Endothelial cell (in vitro differentiated cells): Measurements from ENCODE around the gene ARSH. TPM values are rescaled to one million over a fixed set of nuclear protein-coding genes. Genes with fewer than 3 reads are reported as not detected.
A peak's percentile ranks its signal among the peaks of the same experiment; 100 is the strongest.

ENCODE experiments used
- DNase-seq: peaks from one replicate; pipeline ENCODE4 v3.0.0; 2021; ENCODE audit warnings: low spot score
- H3K27ac Mint-ChIP-seq: one replicate; pipeline ENCODE4 v1.8.0; 2021; ENCODE audit warnings: mixed read lengths, inconsistent platforms; ENCODE audit not compliant: unreplicated experiment
- H3K27me3 Mint-ChIP-seq: one replicate; pipeline ENCODE4 v1.8.0; 2021; ENCODE audit warnings: mild to moderate bottlenecking, moderate library complexity, mixed read lengths, inconsistent platforms; ENCODE audit not compliant: unreplicated experiment
- H3K36me3 Mint-ChIP-seq: one replicate; pipeline ENCODE4 v1.8.0; 2021; ENCODE audit warnings: mild to moderate bottlenecking, low read depth, mixed read lengths, inconsistent platforms; ENCODE audit not compliant: unreplicated experiment
- H3K4me1 Mint-ChIP-seq: one replicate; pipeline ENCODE4 v1.8.0; 2021; ENCODE audit warnings: mild to moderate bottlenecking, mixed read lengths, inconsistent platforms; ENCODE audit not compliant: unreplicated experiment
- H3K4me3 Mint-ChIP-seq: one replicate; pipeline ENCODE4 v1.8.0; 2021; ENCODE audit warnings: mild to moderate bottlenecking, mixed read lengths, inconsistent platforms; ENCODE audit not compliant: unreplicated experiment
- H3K9me3 Mint-ChIP-seq: one replicate; pipeline ENCODE4 v1.8.0; 2021; ENCODE audit warnings: mixed read lengths, inconsistent platforms; ENCODE audit not compliant: unreplicated experiment
- total RNA-seq: library from RNA; stranded (reverse); fragmentation: NEBNext Ultra II Directional; extraction: Animal tissue kit (Norgen Biotek cat#: 25700); gene quantifications from one replicate; pipeline ENCODE4 v1.2.1, GENCODE V29; 2021; ENCODE audit not compliant: unreplicated experiment
- TF ChIP-seq, protein P1 (sequence below): fragments of 200-600 bp; sonication (generic); IDR thresholded peaks from one replicate; pipeline ENCODE4 v1.5.0; 2021; ENCODE audit warnings: antibody characterized with exemption; ENCODE audit not compliant: unreplicated experiment

ARSH gene
- total RNA-seq, 1 donor from 2014 or later: not detected

DNA sequence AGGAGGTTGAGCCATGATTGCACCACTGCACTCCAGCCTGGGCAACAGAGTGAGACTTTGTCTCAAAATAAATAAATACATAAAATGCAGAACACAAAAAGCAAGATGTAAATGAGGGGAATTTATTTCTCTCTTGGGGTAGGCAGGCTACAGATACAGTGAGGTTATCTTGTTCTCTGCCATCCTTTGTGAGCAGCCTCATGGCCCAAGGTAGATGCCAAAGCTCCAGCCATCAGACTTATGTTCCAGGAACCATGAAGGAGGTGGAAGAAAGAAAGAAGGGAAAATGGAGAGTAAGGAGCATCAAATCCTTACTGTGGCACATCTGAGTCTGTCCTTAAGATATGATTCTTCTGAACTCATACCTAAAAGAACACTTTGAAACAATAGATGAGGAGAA is 11.1 kb downstream of the ARSH start:
- H3K27me3 Mint-ChIP-seq: peaks cover 1% of the 10 kb centered on the region
- H3K9me3 Mint-ChIP-seq: no peaks in the 10 kb centered on the region
- H3K27ac Mint-ChIP-seq: no peak overlapping the region
- DNase-seq: no peak
- H3K4me1 Mint-ChIP-seq: no peaks in the 10 kb centered on the region
- no peaks in the 10 kb centered on the region for H3K36me3 Mint-ChIP-seq
- H3K4me3 Mint-ChIP-seq: no peak overlapping the region
- TF ChIP-seq, protein P1, sequence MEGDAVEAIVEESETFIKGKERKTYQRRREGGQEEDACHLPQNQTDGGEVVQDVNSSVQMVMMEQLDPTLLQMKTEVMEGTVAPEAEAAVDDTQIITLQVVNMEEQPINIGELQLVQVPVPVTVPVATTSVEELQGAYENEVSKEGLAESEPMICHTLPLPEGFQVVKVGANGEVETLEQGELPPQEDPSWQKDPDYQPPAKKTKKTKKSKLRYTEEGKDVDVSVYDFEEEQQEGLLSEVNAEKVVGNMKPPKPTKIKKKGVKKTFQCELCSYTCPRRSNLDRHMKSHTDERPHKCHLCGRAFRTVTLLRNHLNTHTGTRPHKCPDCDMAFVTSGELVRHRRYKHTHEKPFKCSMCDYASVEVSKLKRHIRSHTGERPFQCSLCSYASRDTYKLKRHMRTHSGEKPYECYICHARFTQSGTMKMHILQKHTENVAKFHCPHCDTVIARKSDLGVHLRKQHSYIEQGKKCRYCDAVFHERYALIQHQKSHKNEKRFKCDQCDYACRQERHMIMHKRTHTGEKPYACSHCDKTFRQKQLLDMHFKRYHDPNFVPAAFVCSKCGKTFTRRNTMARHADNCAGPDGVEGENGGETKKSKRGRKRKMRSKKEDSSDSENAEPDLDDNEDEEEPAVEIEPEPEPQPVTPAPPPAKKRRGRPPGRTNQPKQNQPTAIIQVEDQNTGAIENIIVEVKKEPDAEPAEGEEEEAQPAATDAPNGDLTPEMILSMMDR: no peak

DNA sequence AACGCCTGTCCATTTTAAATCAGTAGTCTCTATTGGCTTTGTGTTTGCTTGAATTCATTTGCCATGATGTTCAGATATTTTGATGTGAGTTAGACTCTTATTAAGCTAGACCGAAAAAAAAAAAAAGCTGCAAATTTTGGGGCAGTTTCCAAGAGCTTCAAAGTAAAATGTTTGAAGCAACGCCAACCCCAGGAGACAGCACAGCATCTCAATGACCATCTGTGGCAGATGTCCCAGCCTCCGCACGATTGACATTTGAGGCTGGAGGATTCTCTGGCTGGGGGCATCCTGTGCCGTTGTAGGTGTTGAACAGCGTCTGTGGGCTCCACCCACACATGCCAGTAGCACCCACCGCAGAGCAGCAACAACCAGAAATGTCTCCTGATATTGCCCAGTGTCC is 17.8 kb downstream of the ARSH start:
- no peaks in the 10 kb centered on the region for H3K36me3 Mint-ChIP-seq

DNA sequence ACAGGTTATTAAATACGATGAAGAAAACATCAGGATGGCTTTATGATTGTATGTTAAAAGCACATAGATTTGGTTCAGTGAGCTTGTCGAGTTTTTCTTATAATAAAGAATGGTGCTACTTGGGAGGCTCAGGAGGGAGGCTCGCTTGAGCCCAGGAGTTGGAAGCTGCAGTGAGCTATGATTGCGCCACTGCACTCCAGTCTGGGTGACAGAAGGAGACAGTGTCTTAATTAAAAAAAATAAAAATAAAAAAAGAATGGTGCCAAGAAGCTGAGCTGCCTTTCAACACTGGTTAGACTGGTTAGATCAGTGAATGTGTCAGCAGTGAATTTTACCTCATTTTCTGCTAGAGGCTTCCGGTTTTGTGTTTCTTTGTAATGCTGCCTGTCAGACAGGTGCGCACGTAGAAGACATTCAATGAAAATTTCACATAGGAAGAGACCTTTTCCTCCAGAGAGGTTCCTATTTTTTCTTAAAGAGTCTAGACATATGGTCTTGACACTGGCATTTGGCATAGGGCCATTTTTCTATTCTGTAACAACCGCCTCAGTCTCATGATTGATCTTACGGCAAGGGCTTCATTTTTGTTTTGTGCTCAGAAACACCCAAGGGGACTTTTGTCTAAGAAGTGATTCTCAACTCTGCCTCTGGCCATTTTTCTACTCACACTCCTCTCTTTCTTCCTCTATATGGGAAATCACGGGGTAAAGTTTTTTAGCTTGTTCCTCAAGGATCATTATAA is 19.9 kb downstream of the ARSH start:
- Mint-ChIP-seq H3K27ac (peak overlapping the region; percentile 30), H3K27me3 (no peaks in the 10 kb centered on the region), H3K9me3 (no peaks in the 10 kb centered on the region), H3K4me3 (no peak overlapping the region), H3K4me1 (peaks cover 3% of the 10 kb centered on the region), H3K36me3 (no peaks in the 10 kb centered on the region)
- no peak for DNase-seq
- TF ChIP-seq, protein P1: no peak

More for the DNA sequence above, 17.8 kb downstream of the ARSH start:
- peaks cover 3% of the 10 kb centered on the region for H3K4me1 Mint-ChIP-seq
- H3K27ac Mint-ChIP-seq: no peak overlapping the region
- no peak for DNase-seq
- TF ChIP-seq, protein P1: no peak
- H3K27me3 Mint-ChIP-seq: no peaks in the 10 kb centered on the region
- H3K9me3 Mint-ChIP-seq: no peaks in the 10 kb centered on the region
- no peak overlapping the region for H3K4me3 Mint-ChIP-seq

DNA sequence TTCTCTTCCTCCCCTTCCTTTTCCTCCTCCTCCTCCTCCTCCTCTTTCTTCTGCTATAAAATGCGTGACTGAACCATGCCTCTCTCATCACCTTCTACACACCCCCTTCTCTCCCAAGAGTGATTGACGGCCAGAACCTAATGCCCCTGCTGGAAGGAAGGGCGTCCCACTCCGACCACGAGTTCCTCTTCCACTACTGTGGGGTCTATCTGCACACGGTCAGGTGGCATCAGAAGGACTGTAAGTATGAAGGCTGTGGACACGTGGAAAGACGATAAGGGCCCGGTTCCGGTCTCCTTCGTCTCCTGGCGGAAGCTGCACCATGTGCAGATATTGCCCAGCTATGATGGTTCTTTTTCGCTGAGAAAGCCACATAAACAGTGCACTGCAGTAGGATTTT is 22.8 kb downstream of the ARSH start:
- peaks cover 3% of the 10 kb centered on the region for H3K4me1 Mint-ChIP-seq
- no peak overlapping the region for H3K27ac Mint-ChIP-seq
- no peak for DNase-seq
- no peaks in the 10 kb centered on the region for H3K36me3 Mint-ChIP-seq
- H3K4me3 Mint-ChIP-seq: no peak overlapping the region
- no peaks in the 10 kb centered on the region for H3K9me3 Mint-ChIP-seq
- TF ChIP-seq, protein P1: no peak
- H3K27me3 Mint-ChIP-seq: no peaks in the 10 kb centered on the region

DNA sequence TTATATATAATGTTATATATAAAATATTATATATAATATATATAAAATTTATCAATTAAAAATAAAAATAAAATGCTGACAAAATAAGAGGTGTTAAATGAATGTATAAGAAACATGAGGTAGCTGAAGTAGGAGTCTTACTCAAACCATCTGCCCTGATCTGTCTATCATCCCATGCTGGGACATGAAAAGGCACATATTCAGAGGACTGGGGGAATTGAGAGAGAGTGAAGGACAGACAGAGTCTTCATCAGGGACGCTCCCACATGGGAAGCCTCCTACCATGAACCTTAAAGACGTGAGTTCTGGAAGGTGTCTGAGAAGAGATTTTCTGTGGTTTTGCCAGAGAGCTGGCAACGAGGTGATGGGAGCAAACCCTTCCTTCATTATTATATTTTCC is 30.9 kb downstream of the ARSH start:
- TF ChIP-seq, protein P1: no peak
- DNase-seq: no peak
- no peak overlapping the region for H3K27ac Mint-ChIP-seq

More for the DNA sequence above, 30.9 kb downstream of the ARSH start:
- Mint-ChIP-seq H3K9me3 (no peaks in the 10 kb centered on the region), H3K4me1 (no peaks in the 10 kb centered on the region), H3K36me3 (no peaks in the 10 kb centered on the region), H3K27me3 (no peaks in the 10 kb centered on the region), H3K4me3 (no peak overlapping the region)
